Fibroblast of gingiva (primary cell): Measurements from ENCODE around the gene LRRC1.

Source experiments
- DNase-seq: peaks from one replicate; pipeline ENCODE4 v3.0.0-alpha.2; 2011; ENCODE audit warnings: low read depth

LRRC1 gene

DNA sequence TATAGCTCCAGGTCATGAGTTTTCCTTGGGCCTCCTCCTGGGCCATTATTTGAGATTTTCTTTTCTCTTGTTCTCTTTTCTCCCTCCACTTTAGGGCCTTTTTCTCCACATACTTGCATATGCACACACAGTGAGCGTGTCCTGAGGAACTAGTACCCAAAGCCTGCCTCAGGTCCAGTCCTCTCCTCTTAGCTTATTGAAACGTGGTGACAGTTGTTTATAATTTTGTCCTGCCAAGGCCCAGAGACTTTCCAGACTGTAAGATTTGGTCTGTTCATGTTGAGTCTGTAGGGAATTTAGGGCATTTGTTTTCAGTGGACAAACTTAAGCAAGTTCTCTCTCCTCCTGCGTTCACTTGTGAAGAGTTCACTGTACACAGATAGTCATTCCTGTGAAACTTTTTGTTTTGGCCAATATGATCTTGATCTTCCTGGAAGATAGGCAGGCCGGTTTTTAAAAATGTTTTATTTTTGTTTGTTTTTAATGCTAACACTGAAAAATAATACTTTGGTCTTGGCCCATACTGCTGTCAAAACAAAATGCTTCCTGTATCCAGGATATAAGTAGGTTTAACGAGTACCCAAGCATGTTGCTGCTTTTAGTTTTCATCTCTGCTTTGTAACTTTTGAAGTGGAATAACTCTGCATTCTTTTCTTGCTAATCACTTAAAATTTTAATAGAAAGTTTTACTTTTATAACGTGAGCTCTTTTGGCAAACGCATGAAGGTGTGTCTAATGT, 20.7 kb downstream of the LRRC1 start:
- no peak for DNase-seq

DNA sequence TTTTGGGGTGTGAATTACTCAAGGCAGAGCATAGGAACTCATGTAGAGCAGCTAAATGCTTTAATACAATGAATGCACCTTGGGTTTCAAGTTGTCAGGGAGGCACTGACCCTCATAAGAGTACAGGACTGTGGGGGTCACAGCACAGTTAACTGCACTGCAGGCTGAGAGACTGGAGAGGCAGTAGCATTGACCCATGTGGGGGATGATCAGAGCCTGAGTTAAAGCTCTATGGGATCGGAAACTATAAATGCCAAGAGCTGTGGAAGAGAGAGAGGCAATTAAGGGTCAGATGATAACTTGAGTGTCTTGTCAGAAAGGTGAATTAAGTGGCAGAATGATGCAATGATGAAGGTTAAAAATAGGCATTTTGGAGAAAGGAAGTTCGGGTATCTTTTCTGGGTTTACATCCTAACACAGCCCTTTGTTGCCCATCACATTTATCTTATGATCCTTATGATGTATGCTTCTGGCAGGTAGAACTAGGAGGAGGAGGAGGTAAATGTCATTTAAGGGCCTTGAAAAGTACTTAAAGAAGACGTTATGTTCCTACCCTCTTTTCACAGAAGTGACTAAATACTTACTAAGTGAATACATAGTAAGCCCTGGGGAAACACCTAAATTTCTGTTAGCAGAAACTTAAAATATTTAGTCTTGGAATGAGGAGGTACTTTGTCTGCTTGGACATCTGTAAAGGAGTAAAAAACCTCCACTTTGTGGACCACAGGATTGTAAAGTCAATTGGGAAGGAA, 24.2 kb downstream of the LRRC1 start:
- no peak for DNase-seq

DNA sequence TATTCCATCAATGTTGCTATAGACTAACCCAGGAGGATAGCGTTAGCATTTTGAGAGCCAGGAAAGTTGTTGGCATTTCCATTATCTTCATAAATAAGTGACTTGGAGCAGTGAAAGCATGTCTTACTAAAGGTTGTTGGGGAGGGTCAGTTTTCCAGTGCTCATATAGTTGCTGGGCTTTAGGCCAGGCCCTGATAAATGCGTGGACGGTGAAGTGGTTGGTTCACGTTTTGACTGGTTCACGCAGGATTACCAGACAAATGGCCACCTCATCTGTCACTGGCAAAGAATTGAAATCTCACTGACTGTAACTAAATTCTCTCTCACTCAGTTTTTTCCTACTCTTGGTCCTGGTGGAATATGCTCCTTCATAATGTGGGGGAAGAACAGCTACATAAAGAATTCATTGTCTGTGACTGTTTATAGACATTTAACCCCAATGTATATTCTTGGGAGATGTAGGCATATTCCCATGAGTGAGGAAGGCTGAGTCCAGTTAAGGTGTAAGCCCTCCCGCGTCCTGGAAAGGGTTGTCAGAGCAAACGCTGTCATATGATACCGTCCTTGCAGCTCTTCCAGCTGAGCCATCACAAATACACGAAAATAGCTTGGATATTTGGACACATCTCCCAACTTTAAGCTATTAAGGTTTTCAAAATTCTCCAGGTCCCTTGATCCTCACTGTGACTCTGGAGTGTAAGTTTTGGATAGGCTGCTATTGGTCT, 27.8 kb downstream of the LRRC1 start:
- DNase-seq = no peak

DNA sequence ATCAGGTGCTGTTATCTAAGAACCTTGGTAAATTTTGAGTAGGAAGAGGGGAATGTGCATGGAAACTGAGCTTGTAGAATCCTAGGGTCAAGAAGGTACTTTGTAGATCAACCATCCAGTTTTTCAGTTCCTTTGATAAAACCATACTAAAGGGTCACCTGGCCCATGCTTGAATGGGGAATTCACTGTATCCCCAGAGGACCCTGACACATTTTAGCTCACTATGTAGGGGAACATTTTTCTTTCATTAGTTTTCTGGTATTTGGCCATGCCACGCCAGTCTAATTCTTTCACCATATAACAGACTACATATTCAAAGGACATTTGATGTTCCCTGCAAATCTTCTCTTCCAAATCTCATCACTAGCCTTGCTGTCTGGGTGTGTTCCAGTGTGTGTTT, 29.9 kb downstream of the LRRC1 start:
- no peak for DNase-seq

DNA sequence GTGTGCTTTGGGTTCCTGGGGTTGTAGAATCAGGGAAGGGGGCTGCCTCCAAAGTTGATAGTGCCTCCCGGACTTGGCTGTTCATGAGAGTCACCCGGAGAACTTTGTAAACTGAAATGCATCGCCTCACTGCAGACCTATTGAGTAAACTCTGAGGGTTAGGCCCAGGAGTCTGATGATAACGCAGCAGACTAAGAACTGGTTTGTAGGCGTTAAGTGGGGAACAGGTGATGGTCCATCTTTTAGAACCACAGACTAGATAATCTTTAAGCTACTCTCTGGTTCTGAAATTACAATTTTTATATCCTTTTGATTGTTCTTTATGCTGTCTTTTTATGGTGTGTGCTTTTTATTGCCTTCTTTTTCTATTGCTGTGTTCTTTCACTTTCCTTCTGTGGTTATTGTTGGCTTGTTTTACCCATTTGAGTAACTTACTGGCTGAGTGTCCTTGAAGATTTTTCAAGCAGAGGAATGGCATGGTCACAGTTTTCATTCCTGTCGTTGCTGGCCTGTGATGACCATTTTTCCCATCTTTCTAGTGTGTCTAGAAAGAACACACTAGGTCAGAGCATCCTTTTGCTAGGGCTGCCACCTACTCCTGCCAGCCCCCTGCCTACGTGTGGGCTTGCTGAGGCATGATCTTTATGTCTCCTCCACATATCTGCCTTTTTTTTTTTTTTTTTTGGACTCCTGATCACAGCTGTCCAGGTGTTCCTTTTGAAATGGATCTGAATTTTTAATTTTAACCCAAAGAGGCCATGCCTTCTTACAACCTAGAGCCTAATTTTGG, 30.9 kb downstream of the LRRC1 start:
- no peak for DNase-seq

DNA sequence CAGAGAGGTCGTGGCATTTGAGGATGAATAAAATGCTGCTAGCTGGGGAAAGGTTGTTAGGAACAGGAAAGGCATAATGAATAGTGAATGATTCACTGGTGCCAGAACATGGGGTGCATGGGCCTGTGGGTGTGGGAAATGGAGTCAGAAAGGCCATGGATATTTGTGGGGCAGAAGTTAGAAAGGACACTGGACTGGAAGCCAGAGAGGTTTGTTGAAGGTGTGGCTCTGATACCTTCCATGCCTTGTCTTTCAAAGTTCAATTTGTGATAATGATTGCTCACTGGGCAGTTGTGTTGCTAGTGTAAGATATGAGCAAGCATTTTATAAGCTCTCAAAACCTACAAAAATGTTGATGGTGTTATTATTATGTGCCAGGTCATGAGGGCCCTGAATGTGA, 32.7 kb downstream of the LRRC1 start:
- DNase-seq = no peak

DNA sequence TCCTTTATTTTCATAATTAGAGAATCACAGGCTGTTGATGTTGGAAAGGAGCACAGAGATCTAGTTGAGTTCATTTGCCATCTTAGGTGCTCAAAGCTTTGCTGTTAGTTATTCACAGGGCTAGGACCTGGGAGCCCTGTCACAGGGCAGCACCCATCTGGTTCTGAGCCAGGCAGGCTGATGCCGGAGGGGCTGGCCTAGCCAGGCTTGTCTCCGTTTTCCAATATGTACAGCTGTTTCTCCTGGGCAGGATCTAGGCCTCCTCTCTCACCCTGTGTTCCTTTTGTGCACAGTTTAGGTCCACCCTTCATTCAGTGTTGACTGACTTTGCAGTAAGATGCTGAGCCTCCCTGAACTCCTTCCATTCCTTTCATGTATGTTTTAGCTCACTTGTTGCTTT, 33.4 kb downstream of the LRRC1 start:
- no peak for DNase-seq

DNA sequence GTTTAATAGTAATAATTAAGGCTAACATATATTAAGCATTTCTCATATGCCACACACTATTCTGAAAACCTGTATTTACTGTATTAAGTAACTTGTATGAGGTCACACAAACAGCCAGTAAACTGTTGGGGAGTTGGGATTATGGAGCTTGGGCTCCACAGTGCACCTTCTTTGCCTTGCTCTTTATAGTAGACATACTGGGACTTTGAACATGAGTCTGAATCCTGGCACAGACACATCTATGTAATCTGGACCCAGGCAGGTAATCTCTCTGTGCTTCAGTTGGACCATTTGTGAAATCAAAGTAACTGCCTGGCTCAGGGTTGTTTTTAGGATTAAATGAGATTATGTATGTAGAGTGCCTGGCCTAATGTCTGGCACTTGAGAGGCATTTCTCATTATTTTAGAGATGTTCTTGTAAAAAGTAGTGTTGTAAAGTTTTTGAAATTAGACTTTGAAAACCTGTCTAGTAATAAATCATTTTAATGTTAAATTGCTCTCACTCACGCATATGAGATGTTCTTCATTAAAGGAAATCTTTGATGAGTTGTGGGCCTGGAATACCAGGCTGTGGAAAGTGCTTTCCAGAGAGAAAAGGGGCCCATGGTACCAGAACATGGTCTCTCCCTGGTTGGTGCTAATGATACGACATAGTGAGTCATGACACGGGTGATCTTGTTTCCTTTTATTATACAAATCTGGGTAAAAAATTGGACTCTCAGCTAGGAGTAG, 34.3 kb downstream of the LRRC1 start:
- no peak for DNase-seq

DNA sequence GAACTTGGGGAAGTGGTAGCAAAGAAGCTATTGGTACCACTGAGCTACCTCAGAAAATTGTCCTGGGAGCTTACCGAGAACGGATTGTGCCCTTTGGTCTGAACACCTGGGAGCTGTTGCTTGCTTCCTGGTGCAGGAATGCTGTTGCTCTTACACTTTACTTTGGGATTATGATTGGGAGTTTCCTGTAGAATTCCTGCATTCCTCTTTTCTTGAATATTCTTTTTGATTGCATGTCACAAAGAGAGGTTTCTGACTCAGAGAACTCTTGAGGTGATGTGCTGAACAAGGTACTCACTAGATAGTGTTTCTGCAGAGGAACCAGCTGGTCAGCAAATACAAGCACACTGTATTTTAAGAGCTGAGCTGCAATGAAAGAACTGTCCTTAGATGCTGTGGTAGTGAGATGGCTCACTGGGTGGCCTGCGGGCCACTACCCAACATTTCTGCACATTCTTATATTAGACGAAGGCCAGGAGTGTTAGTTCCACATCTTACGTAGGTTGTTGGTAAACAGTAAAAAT, 35.0 kb downstream of the LRRC1 start:
- no peak for DNase-seq

DNA sequence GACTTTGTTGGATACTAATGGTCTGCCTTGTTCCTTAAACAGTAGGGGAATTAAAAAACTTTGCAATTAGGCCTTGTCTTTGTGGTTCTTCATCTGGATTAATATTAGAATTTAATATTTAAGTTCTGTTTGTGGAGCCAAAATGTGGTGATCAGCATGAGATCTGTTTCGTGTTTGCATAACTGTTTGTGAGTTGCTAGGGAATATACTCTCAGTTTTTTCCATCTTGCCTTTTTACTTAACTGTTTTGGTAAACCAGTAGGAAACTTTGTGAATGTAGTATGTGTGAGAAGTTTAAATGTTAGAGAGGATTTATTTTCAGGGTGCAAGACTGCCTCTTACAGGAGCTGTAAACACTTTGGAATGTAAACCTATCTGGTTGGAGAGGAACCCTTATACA, 35.6 kb downstream of the LRRC1 start:
- no peak for DNase-seq

DNA sequence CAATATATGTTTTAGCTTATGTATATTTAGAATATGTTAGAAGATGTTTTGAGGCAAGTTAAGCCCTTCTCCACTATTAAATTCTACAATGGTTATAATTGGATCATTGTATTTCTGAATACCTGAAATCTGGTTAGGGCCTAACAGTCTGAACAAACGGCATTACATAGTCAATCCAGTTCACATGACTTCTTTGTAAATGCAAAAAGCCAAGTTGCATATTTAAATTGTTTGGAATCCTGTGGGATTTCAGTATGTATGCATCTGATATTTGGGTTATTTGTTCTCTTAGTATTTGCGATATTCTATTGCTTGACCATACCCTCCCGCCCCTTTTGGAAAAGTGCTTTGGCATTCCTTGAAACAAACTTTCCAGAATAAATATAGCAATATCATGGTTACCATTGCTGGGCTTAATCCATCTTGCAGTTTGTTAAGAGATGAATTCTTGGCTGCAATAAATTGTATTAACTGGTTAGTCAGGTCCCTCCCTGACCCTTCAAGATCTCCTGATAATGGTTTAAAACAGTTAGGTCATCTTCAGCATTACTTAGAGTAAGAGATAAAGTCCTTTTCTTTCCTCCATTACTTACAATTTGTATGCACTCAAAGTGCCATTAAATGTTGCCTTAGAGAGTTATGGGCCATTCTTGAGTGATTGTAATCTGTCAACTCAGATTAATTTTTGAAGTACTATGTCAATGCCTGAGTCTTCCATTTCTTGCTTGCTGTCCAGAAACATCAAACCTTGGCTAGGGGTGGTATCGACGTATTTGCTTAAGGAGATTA, 36.5 kb downstream of the LRRC1 start:
- no peak for DNase-seq

DNA sequence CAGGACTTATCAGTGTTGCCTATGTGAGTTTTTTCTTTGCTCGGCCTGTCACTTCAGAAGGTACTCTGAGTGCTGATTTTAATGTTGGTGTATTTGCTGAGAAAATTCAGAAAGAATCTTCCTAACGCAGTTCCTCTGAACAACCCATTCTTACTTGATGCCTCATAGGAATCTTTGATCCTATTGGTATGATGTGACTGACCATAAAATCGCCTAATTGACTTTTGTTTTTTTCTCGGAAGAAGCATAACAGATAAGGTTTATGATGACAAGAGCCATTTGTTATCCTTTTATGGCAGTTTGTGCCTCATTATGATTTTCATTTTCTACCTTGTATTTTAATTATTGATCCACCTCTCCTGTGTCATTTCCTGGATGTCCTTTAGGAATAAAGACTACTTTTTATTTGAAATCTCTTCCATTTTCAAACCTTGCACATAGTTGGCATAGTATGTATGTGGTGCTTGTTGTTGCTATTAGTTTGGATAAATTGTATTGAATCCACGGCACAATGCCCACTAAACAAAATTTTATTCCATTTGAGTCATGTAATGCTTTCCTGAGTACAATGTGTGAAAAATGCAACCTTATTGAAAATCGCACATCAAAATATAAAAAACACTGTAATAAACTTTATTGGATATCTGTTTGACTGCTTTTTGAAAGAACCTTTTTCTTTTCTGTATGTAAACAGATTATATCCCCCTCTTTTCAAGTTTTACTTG, 37.3 kb downstream of the LRRC1 start:
- DNase-seq = no peak

DNA sequence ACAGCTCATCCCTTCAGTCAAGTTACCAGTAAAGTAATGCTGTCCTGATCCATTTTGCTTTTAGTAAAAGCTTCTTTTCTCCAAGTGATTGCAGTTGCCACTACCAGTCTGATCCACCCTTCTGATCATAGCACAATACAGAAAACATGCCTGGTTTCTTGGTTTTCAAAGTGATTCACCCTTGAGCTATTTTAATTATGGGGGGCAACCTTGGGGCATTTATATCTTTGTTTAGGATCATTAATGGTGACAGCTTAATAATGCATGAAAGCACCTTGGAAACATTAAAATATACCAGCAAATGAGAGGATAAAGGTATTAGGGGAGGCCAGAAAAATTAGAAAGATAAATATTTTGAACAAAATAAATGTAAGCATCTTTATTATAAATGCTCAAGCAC, 38.4 kb downstream of the LRRC1 start:
- no peak for DNase-seq

DNA sequence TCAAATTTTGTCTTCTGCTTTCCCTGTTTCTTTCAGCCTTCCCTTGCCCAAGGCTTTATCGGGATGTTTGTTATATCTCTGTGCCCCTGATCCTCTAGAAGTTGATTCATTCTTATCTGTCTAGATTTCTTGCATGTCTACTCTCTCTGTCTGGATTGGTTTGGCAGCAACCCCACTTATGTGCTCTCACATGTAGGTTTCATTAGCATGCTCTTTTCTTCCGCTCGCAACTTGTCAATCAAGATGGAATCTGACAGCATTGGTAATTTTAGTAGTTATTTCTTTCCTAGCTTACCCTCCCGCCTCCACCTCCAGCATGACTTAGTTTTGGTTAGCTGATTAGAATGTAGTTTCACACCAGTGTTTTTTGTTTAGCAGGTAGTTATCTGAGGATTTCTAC, 39.3 kb downstream of the LRRC1 start:
- no peak for DNase-seq

DNA sequence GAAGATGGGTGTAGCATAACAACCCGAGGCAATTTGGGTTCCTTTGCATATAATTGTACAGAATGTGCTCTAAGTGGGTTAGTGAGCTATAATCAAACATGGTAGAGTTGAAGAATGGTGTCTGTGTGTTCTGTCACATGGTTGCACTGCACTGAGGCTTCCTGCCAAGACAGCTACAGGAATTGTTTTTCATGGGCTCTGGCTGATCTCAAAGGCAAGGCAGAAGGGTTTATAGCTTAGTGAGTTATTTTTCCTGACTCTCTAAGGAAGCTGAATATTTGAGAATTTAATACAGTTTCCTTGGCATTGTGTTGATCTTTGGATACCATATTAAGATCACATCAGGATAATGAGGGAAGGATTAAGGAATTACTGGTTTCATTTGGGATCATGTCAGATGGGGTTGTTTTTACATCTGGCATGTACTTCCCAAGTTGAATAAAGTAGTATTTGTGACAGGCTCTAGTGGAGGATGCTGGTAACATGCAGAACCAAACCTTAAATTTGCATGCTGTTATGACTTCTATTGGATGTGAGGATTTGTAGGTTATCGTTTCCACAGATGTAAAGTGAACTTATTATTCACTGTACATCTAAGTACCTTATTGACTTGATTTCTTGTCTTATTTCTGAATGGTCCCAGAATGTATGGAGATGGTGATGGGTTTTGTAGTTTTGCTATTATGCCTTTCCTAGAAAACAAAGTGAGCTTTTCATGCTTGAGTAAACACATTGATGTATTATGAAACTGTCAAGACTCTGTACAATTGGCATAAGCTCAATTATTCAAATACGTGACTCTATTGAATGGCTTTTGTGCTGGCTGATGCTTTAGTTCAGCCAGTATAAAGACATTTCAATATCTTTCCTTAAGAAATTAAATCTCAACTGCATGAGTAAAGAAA, 43.3 kb downstream of the LRRC1 start:
- no peak for DNase-seq

DNA sequence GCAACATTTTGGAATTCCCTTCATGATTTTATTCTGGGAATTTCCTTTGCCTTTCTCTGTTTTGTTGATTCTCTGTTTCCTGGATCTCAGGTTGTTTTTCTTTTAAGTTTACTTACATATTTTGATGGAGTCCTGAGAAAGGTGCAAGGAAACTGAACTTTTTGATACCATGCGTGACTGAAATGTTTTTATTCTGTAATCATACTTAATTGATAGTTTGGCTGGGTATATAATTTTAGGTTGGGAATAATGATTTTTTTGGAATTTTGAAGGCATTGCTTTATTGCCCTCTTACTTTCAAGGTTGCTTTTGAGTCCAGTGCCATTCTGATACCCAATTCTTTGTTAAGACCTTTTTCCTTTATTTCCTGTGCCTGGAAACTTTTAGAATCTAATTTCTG, 45.2 kb downstream of the LRRC1 start:
- DNase-seq = no peak

DNA sequence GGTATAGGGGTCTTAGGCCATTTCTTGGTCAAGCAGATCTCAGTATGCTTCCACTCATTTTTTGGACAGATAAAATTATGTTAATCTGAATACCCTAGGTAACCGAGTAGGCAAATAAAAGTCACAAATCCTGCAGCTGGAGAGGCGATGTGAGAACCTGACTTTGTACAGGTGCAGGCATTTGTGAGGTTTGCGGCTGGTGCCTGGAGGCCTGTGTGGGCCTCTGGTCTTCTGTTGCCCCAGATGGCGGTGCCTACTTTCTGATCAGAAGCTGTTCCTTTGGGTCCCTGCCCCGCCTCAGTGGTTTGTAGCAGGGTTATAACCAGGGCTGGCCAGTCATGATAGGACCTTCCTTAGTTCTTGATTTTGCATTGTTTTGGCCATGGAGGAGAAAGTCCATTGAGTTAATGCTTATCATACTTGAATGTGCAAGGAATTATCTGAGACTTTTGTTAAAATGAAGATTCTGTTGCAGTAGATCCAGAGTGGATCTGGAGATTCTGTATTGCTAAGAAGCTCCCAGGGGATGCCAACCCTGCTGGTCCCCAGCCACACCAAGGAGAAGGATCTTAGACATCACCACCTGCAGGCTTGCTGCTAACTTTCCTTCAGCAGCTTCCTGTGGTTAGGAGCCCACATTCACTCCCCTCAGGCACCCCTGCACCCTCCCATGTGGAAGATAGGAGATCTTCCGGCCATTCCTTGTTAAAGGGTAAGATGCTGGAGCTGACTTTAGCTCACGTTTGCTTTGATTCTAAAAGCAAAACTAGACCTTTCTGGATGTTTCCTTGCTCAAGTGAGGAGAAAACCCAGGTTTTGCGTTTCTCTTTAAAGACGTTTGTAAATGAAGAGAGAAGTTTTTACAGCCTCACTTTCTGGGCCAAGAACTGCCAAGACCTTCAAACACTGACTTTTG, 50.7 kb downstream of the LRRC1 start:
- no peak for DNase-seq

DNA sequence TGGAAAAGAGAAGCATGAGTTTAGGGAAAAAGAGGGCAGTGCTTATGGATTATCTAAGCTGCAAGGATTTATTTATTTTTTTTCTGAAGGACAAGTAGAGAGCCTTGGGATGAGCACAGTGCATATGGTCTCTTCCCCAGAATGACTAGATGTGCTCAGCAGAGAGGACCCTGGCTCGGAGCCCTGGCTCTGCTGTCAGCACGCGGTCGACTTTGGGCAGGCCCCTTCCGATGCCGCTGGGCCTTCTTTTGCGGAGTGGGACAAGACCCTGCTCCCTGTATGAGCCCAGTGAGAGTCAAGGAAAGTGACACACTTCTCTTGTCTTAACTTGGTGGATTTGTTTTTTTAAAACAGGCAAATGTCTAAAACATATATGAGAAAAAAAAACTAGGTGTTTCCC, 51.4 kb downstream of the LRRC1 start:
- DNase-seq = no peak
